K562 (cell line): ENCODE data around the gene KIF26B. TPM values are rescaled to one million over a fixed set of nuclear protein-coding genes. Genes with fewer than 3 reads are reported as not detected.

Experiments used
- ATAC-seq: fragments of 200-7000 bp; cut with Tn5 transposase; 3 replicates; pipeline ENCODE4 v1.9.1; 2020; ENCODE audit warnings: moderate library complexity
- BruUV-seq: library from RNA; stranded (reverse); fragments of 400-500 nt; replicated peaks from 2 replicates; lab custom pipeline; 2021; lab: Mats Ljungman, UMichigan
- CTCF ChIA-PET: fragments of 300-600 bp; formaldehyde crosslinking; extraction: SDS; loops from one replicate; lab custom pipeline; 2021; ENCODE audit warnings: low intra/inter-chr PET ratio; lab: Yijun Ruan, JAX
- POLR2A ChIA-PET: fragments of 300-600, 350-650 bp; sonication (Branson Sonifier 250); formaldehyde crosslinking; extraction: SDS; loops from one replicate; lab custom pipeline; 2021; ENCODE audit warnings: antibody characterized with exemption, inconsistent platforms; lab: Yijun Ruan, JAX
- DNase-seq, 4 experiments: peaks; one replicate each; pipeline versions ENCODE4 v3.0.0 to v3.0.0-alpha.2; 2011 to 2018; ENCODE audit warnings: low spot score in 3 of 4, mixed read lengths in 3 of 4; ENCODE audit errors: extremely low read depth in 1 of 4
- FAIRE-seq: peaks from 2 replicates; lab custom pipeline; 2011; peaks lifted over from hg19 to GRCh38; lab: Jason Lieb, UNC
- H2AFZ ChIP-seq: 2 replicates; pipeline ENCODE4 v1.6.0; 2011; ENCODE audit warnings: low read depth, low read length, control low read depth, inconsistent platforms
- H3K27ac ChIP-seq: fragments of 200-600 bp; 3 replicates; pipeline ENCODE4 v1.8.0; 2011; ENCODE audit warnings: low read depth, mild to moderate bottlenecking, control low read depth, inconsistent platforms, low read length, moderate library complexity, mixed read lengths; ENCODE audit errors: extremely low read depth
- H3K27me3 ChIP-seq, 2 experiments: fragments of 300-600 bp in 1 of 2; 2 replicates in 1 of 2; 3 replicates in 1 of 2; pipeline versions ENCODE4 v1.6.0 to v1.8.0; 2011; ENCODE audit warnings: inconsistent platforms in 2 of 2, low read length in 2 of 2, mild to moderate bottlenecking in 1 of 2, mixed read lengths in 1 of 2, moderate library complexity in 1 of 2; ENCODE audit not compliant: control insufficient read depth in 2 of 2, insufficient read depth in 2 of 2
- H3K36me3 ChIP-seq: fragments of 300-600 bp; 3 replicates; pipeline ENCODE4 v1.8.0; 2011; ENCODE audit warnings: mild to moderate bottlenecking, low read length, inconsistent platforms; ENCODE audit not compliant: control insufficient read depth, insufficient read depth
- H3K4me1 ChIP-seq, 2 experiments: fragments of 200-600 bp in 1 of 2; replicated peaks in 1 of 2; 2 replicates in 1 of 2; 3 replicates in 1 of 2; pipeline versions ENCODE4 v1.5.1 to v1.8.0; 2011; ENCODE audit warnings: inconsistent platforms in 2 of 2, low read length in 2 of 2, mild to moderate bottlenecking in 1 of 2, mixed read lengths in 1 of 2, moderate library complexity in 1 of 2; ENCODE audit not compliant: control insufficient read depth in 2 of 2, insufficient read depth in 2 of 2
- H3K4me2 ChIP-seq: 2 replicates; pipeline ENCODE4 v1.6.1; 2011; ENCODE audit warnings: low read length, control low read depth, inconsistent platforms, mixed read lengths; ENCODE audit not compliant: insufficient read depth
- H3K4me3 ChIP-seq: fragments of 200-600 bp; sonication (generic), shearing (Covaris generic); 2 replicates; pipeline ENCODE4 v1.5.1; 2016; ENCODE audit warnings: control low read depth, inconsistent platforms
- H3K79me2 ChIP-seq: fragments of 200-600 bp; 3 replicates; pipeline ENCODE4 v1.8.0; 2011; ENCODE audit warnings: low read length, inconsistent platforms; ENCODE audit not compliant: control insufficient read depth, insufficient read depth
- H3K9ac ChIP-seq, 2 experiments: 2 replicates each; pipeline versions ENCODE4 v1.6.0 to v1.6.1; 2011; ENCODE audit warnings: low read depth in 2 of 2, low read length in 2 of 2, control low read depth in 1 of 2, inconsistent platforms in 1 of 2, mild to moderate bottlenecking in 1 of 2, mixed read lengths in 1 of 2; ENCODE audit not compliant: insufficient read depth in 1 of 2
- H3K9me1 ChIP-seq: one replicate; pipeline ENCODE4 v1.6.0; 2011; ENCODE audit warnings: inconsistent platforms, mild to moderate bottlenecking, low read length, moderate library complexity; ENCODE audit not compliant: control insufficient read depth, insufficient read depth
- H3K9me3 ChIP-seq: replicated peaks from 2 replicates; pipeline ENCODE4 v1.5.1; 2011; ENCODE audit warnings: low read depth, low read length, inconsistent platforms; ENCODE audit not compliant: control insufficient read depth, insufficient read depth
- H4K20me1 ChIP-seq: replicated peaks from 2 replicates; pipeline ENCODE4 v1.6.1; 2011; ENCODE audit warnings: low read length, inconsistent platforms, mixed read lengths; ENCODE audit not compliant: control insufficient read depth, insufficient read depth
- NFIC ChIP-seq: fragments of 450-650 bp; IDR thresholded peaks from 2 replicates; pipeline ENCODE4 v1.6.1; 2017; ENCODE audit warnings: mild to moderate bottlenecking, inconsistent platforms
- SMAD1 ChIP-seq: fragments of 150-350 bp; IDR thresholded peaks from 2 replicates; pipeline ENCODE4 v1.6.1; 2014; ENCODE audit warnings: low read length, low read depth; ENCODE audit not compliant: partially characterized antibody
- ZFP1 ChIP-seq: fragments of 450-650 bp; formaldehyde crosslinking; IDR thresholded peaks from 2 replicates; pipeline ENCODE4 v1.4.0; 2020; ENCODE audit warnings: mild to moderate bottlenecking, mixed read lengths
- ZNF384 ChIP-seq: IDR thresholded peaks from 2 replicates; pipeline ENCODE4 v1.6.1; 2012; ENCODE audit warnings: low read depth, low read length, improper control_type of control experiment
- WGBS: fragments of 100-300 bp; shearing (Covaris generic); methylation state at CpG from one replicate; pipeline ENCODE4 v1.1.6; 2016; ENCODE audit warnings: low coverage, mixed read lengths; ENCODE audit not compliant: insufficient coverage; ENCODE audit errors: missing lambda C conversion rate; 5-methylcytosine and 5-hydroxymethylcytosine counted together
- in situ Hi-C: fragments of 300-500 bp; cut with MboI; formaldehyde crosslinking; loops from 4 replicates; pipeline ENCODE4 v1.15.0; 2018; ENCODE audit warnings: inconsistent platforms, mixed read lengths
- intact Hi-C: fragments of 100-400 bp; cut with micrococcal nuclease; formaldehyde crosslinking; loops from 2 replicates; pipeline ENCODE4 v1.14.2; 2022
- polyA plus RNA-seq, 8 experiments: library from polyadenylated mRNA; depleted of rRNA in 4 of 8; stranded (reverse) in 5 of 8; unstranded in 3 of 8; fragments of >200 nt; fragmentation: Nextera tagmentation in 2 of 8; fragmentation: Illumina TruSeq in 1 of 8; extraction: Ambion mirVana in 2 of 8; extraction: Trizol in 1 of 8; gene quantifications; 2 replicates each; pipeline versions ENCODE4 v1.2.1 to v1.2.3, GENCODE V29; 2011 to 2014; ENCODE audit warnings: inconsistent platforms in 1 of 8, missing spikeins in 1 of 8
- total RNA-seq, 7 experiments: library from RNA; depleted of rRNA in 6 of 7; stranded (reverse); fragments of >200 nt in 6 of 7; fragmentation: Illumina TruSeq in 2 of 7; extraction: Trizol in 2 of 7; gene quantifications; 2 replicates each; pipeline versions ENCODE4 v1.2.1 to v1.2.3, GENCODE V29; 2011 to 2021; ENCODE audit warnings: low replicate concordance in 1 of 7
- TF ChIP-seq, protein P1 (sequence below), 2 experiments: fragments of 450-650 bp in 1 of 2; sonication (generic) in 1 of 2; formaldehyde crosslinking in 1 of 2; IDR thresholded peaks; 2 replicates each; pipeline versions ENCODE4 v1.7.1 to v1.9.0; 2016 to 2022; ENCODE audit warnings: inconsistent platforms in 1 of 2, mild to moderate bottlenecking in 1 of 2, missing genetic modification reagents in 1 of 2

KIF26B gene
- total and polyA plus RNA-seq, 9 of the 15 experiments (the other 6 are each of a cell fraction or from before 2014, with no cell fraction given): 0.02 to 0.08 (median 0.03) TPM; not detected in 6

GRCh38 chr1:245678860-245679411, 524.2 kb downstream of the KIF26B start:
- Histone ChIP-seq H3K9me3 (no peaks in the 10 kb centered on the region), H3K27ac (no peak overlapping the region)
- DNase-seq: no peak
- in situ Hi-C loops (no loop called here), intact Hi-C loops (loop anchor here (10.0 kb wide), 2 partner anchors 164 to 524 kb away; partner anchors contain the start of gene KIF26B)
- TF ChIP-seq NFIC (peak; percentile 85), ZNF384 (peak; percentile 54), SMAD1 (no peak), ZFP1 (CRISPR knock-in tag) (no peak)
- TF ChIP-seq, protein P1, sequence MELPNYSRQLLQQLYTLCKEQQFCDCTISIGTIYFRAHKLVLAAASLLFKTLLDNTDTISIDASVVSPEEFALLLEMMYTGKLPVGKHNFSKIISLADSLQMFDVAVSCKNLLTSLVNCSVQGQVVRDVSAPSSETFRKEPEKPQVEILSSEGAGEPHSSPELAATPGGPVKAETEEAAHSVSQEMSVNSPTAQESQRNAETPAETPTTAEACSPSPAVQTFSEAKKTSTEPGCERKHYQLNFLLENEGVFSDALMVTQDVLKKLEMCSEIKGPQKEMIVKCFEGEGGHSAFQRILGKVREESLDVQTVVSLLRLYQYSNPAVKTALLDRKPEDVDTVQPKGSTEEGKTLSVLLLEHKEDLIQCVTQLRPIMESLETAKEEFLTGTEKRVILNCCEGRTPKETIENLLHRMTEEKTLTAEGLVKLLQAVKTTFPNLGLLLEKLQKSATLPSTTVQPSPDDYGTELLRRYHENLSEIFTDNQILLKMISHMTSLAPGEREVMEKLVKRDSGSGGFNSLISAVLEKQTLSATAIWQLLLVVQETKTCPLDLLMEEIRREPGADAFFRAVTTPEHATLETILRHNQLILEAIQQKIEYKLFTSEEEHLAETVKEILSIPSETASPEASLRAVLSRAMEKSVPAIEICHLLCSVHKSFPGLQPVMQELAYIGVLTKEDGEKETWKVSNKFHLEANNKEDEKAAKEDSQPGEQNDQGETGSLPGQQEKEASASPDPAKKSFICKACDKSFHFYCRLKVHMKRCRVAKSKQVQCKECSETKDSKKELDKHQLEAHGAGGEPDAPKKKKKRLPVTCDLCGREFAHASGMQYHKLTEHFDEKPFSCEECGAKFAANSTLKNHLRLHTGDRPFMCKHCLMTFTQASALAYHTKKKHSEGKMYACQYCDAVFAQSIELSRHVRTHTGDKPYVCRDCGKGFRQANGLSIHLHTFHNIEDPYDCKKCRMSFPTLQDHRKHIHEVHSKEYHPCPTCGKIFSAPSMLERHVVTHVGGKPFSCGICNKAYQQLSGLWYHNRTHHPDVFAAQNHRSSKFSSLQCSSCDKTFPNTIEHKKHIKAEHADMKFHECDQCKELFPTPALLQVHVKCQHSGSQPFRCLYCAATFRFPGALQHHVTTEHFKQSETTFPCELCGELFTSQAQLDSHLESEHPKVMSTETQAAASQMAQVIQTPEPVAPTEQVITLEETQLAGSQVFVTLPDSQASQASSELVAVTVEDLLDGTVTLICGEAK (IDR thresholded peaks at IDR 0.05): peak; percentile 94
- TF ChIP-seq, protein P1 (CRISPR knock-in tag; IDR thresholded peaks at IDR 0.05): peak; percentile 94
- TF ChIP-seq, all 486 proteins: peak for 3
- no peak for FAIRE-seq
- Histone ChIP-seq H3K36me3 (no peaks in the 10 kb centered on the region), H3K9ac (no peak overlapping the region), H4K20me1 (0 out of 2 replicates have a peak, but pooled peaks cover 2% of the 10 kb centered on the region), H3K9me1 (no peaks in the 10 kb centered on the region), H3K4me3 (no peak overlapping the region), H3K27me3 (peaks cover 33 to 67% of the 10 kb centered on the region in 2 experiments; a peak in 4 of 5 replicates), H3K4me2 (no peak overlapping the region), H3K4me1 (no peaks in the 10 kb centered on the region; a peak in 1 of 5 replicates), H2AFZ (no peak overlapping the region), H3K79me2 (no peaks in the 10 kb centered on the region)
- BruUV-seq: no TSS peak
- ChIA-PET CTCF (no interaction called here), POLR2A (no interaction called here)
- 10% methylated on average over 5 of the region's 5 CpGs for WGBS
- ATAC-seq: no peak
